SK-N-SH (cell line): Measurements from ENCODE around the gene NTHL1. TPM values are rescaled to one million over a fixed set of nuclear protein-coding genes. Genes with fewer than 3 reads are reported as not detected.
A peak's percentile ranks its signal among the peaks of the same experiment; 100 is the strongest.

Experiments
- CTCF ChIA-PET: fragments of 300-600, 350-600 bp; formaldehyde crosslinking; extraction: SDS; loops from one replicate; lab custom pipeline; 2021; lab: Yijun Ruan, JAX
- POLR2A ChIA-PET: fragments of 350-600 bp; sonication (Branson Sonifier 250); formaldehyde crosslinking; extraction: SDS; loops from one replicate; lab custom pipeline; 2020; ENCODE audit warnings: antibody characterized with exemption, inconsistent platforms; lab: Yijun Ruan, JAX
- DNase-seq: peaks from one replicate; pipeline ENCODE4 v3.0.0; 2012
- H2AFZ ChIP-seq: fragments of 200-600 bp; sonication (generic); 2 replicates; pipeline ENCODE4 v1.8.1; 2016; ENCODE audit warnings: antibody characterized with exemption, mild to moderate bottlenecking, low read depth
- H3F3A ChIP-seq: fragments of 200-600 bp; sonication (generic); replicated peaks from 2 replicates; pipeline ENCODE3; 2016; ENCODE audit warnings: antibody characterized with exemption, mild to moderate bottlenecking; ENCODE audit not compliant: insufficient read depth
- H3K27ac ChIP-seq, 2 experiments: fragments of 200-500 bp in 1 of 2; fragments of 200-600 bp in 1 of 2; sonication (Bioruptor generic) in 1 of 2; sonication (generic), shearing (Covaris generic) in 1 of 2; 2 replicates each; pipeline versions ENCODE4 v1.5.1 to v1.6.1; 2014 to 2016; ENCODE audit warnings: low read depth in 2 of 2, inconsistent platforms in 1 of 2, low read length in 1 of 2, mild to moderate bottlenecking in 1 of 2, mixed read lengths in 1 of 2
- H3K27me3 ChIP-seq: fragments of 200-600 bp; sonication (generic), shearing (Covaris generic); 2 replicates; pipeline ENCODE4 v1.6.1; 2016; ENCODE audit warnings: mixed run types; ENCODE audit not compliant: insufficient read depth
- H3K36me3 ChIP-seq, 2 experiments: fragments of 200-500 bp in 1 of 2; fragments of 200-600 bp in 1 of 2; sonication (Bioruptor generic) in 1 of 2; sonication (generic) in 1 of 2; replicated peaks in 1 of 2; 2 replicates each; pipeline versions ENCODE3 to v1.5.1; 2014 to 2016; ENCODE audit warnings: low read length in 1 of 2, mild to moderate bottlenecking in 1 of 2; ENCODE audit not compliant: insufficient read depth in 2 of 2, control insufficient read depth in 1 of 2
- H3K4me1 ChIP-seq, 2 experiments: fragments of 200-500 bp in 1 of 2; fragments of 200-600 bp in 1 of 2; sonication (Bioruptor generic) in 1 of 2; sonication (generic), shearing (Covaris generic) in 1 of 2; 2 replicates each; pipeline versions ENCODE4 v1.5.1 to v1.6.1; 2014 to 2016; ENCODE audit warnings: low read depth in 1 of 2, low read length in 1 of 2, mixed run types in 1 of 2; ENCODE audit not compliant: insufficient read depth in 2 of 2, control insufficient read depth in 1 of 2
- H3K4me2 ChIP-seq: fragments of 200-600 bp; sonication (generic), shearing (Covaris generic); 2 replicates; pipeline ENCODE4 v1.6.1; 2017; ENCODE audit warnings: mixed run types
- H3K4me3 ChIP-seq, 2 experiments: fragments of 200-500 bp in 1 of 2; fragments of 200-600 bp in 1 of 2; sonication (Bioruptor generic) in 1 of 2; sonication (generic), shearing (Covaris generic) in 1 of 2; 2 replicates each; pipeline versions ENCODE4 v1.5.1 to v1.8.1; 2014 to 2016; ENCODE audit warnings: low read depth in 2 of 2, inconsistent platforms in 1 of 2, low read length in 1 of 2, mild to moderate bottlenecking in 1 of 2, mixed read lengths in 1 of 2, moderate library complexity in 1 of 2
- H3K79me2 ChIP-seq: fragments of 200-600 bp; sonication (generic); 2 replicates; pipeline ENCODE4 v1.8.1; 2017; ENCODE audit warnings: mild to moderate bottlenecking; ENCODE audit not compliant: insufficient read depth
- H3K9ac ChIP-seq: fragments of 200-600 bp; sonication (generic); 2 replicates; pipeline ENCODE4 v1.6.1; 2017; ENCODE audit warnings: mixed run types
- H3K9me2 ChIP-seq: fragments of 200-600 bp; sonication (generic); 2 replicates; pipeline ENCODE4 v1.6.1; 2017; ENCODE audit warnings: mixed run types
- H3K9me3 ChIP-seq: fragments of 200-600 bp; sonication (generic); 2 replicates; pipeline ENCODE4 v1.6.1; 2017; ENCODE audit warnings: mixed run types, mild to moderate bottlenecking, moderate library complexity
- H4K20me1 ChIP-seq: fragments of 200-600 bp; sonication (generic); 2 replicates; pipeline ENCODE4 v1.6.1; 2017; ENCODE audit warnings: mild to moderate bottlenecking, mixed run types; ENCODE audit not compliant: insufficient read depth
- CTCF ChIP-seq: fragments of 200-600 bp; sonication (generic); IDR thresholded peaks from 2 replicates; pipeline ENCODE4 v1.6.1; 2017; ENCODE audit warnings: antibody characterized with exemption, mild to moderate bottlenecking, moderate library complexity
- EZH2phosphoT487 ChIP-seq: fragments of 200-600 bp; sonication (generic); IDR thresholded peaks from 2 replicates; pipeline ENCODE4 v1.6.1; 2017; ENCODE audit warnings: low read depth, mixed run types, mild to moderate bottlenecking, antibody characterized with exemption, moderate library complexity, borderline replicate concordance
- GABPA ChIP-seq: IDR thresholded peaks from 2 replicates; pipeline ENCODE4 v1.4.0; 2012; ENCODE audit warnings: low read depth, mild to moderate bottlenecking
- IRF3 ChIP-seq: fragments of 150-350 bp; IDR thresholded peaks from 2 replicates; pipeline ENCODE4 v1.6.1; 2016; ENCODE audit warnings: mild to moderate bottlenecking, low read depth, low read length
- MXI1 ChIP-seq: IDR thresholded peaks from 2 replicates; pipeline ENCODE4 v1.6.1; 2012; ENCODE audit warnings: mild to moderate bottlenecking, low read depth, low read length, improper control_type of control experiment
- NFIC ChIP-seq: IDR thresholded peaks from 2 replicates; pipeline ENCODE4 v1.4.0; 2012; ENCODE audit warnings: borderline replicate concordance
- SIN3A ChIP-seq: IDR thresholded peaks from 2 replicates; pipeline ENCODE4 v1.6.1; 2012; ENCODE audit warnings: low read depth, mild to moderate bottlenecking, low read length, moderate library complexity, borderline replicate concordance
- TAF1 ChIP-seq: IDR thresholded peaks from 2 replicates; pipeline ENCODE4 v1.6.1; 2012; ENCODE audit warnings: low read depth, mild to moderate bottlenecking, low read length, moderate library complexity, borderline replicate concordance
- WGBS: methylation state at CpG from one replicate; pipeline ENCODE4 v1.1.6; 2017; ENCODE audit warnings: low lambda C conversion rate; 5-methylcytosine and 5-hydroxymethylcytosine counted together
- polyA plus RNA-seq, 3 experiments: library from polyadenylated mRNA; depleted of rRNA; stranded (reverse); fragments of >200 nt; gene quantifications; 2 replicates each; pipeline ENCODE4 v1.2.3, GENCODE V29; 2012

The NTHL1 gene
- polyA plus RNA-seq, 1 of the 3 experiments (the other 2 are of a cell fraction): 77.3 TPM

- TF ChIP-seq NFIC (no peak), CTCF (no peak), EZH2phosphoT487 (no peak), TAF1 (peak; percentile 80), GABPA (peak; percentile 89), MXI1 (peak; percentile 89), IRF3 (no peak)
- TF ChIP-seq, all 33 proteins: peak for 9
Measured at GRCh38 chr16:2009791-2010510, 37.7 kb downstream of the NTHL1 start, which contains the start of gene ZNF598 (continued).

GRCh38 chr16:2009164-2009711 is 38.4 kb downstream of the NTHL1 start:
- H3K36me3 ChIP-seq: peaks cover 0 to 6% of the 10 kb centered on the region in 2 experiments
- no peaks in the 10 kb centered on the region for H3K9me2 ChIP-seq
- peak overlapping the region; percentile 72 to 75 for H3K27ac ChIP-seq
- ChIA-PET POLR2A (interaction anchor here (0.6 kb wide), 2 partner anchors 45 to 146 kb away, joined by 4 to 7 read pairs; partner anchors contain the start of genes RPS2 and TRAF7), CTCF (interaction anchor here (1.1 to 1.7 kb wide), 6 partner anchors 13 to 139 kb away, joined by 3 to 12 read pairs (median 4); partner anchors contain the start of gene RPS2)
- H3F3A ChIP-seq: peaks cover 10% of the 10 kb centered on the region
- H4K20me1 ChIP-seq: peaks cover 49% of the 10 kb centered on the region
- peak overlapping the region; percentile 97 for H3K4me2 ChIP-seq
- no peaks in the 10 kb centered on the region for H3K27me3 ChIP-seq
- peaks cover 21 to 52% of the 10 kb centered on the region in 2 experiments; a peak in 3 of 4 replicates for H3K4me1 ChIP-seq
- TF ChIP-seq SIN3A: no peak
- DNase-seq: peak; percentile 70
- peaks cover 63% of the 10 kb centered on the region for H3K79me2 ChIP-seq
- no peaks in the 10 kb centered on the region for H3K9me3 ChIP-seq
- H3K9ac ChIP-seq: peak overlapping the region; percentile 95
- WGBS: 0% methylated on average over 2 of the region's 55 CpGs
- no peak overlapping the region for H2AFZ ChIP-seq
- peak overlapping the region; percentile 90 to 91 for H3K4me3 ChIP-seq
